ENCODE results near the gene POU2F3. TPM values are rescaled to one million over a fixed set of nuclear protein-coding genes. Genes with fewer than 3 reads are reported as not detected.
"Not testable (repeated sequence)": the region's sequence is repeated elsewhere in the genome, so short reads cannot be mapped to it uniquely, and the experiment has no call there.

The POU2F3 gene
- total RNA-seq, 2 experiments from 2014 or later = not detected

- intact Hi-C loops (cut with micrococcal nuclease); CTCF ChIA-PET; POLR2A ChIA-PET; H3K27ac Mint-ChIP-seq; DNase-seq; H3K36me3 Mint-ChIP-seq; H3K4me3 Mint-ChIP-seq; H3K9me3 Mint-ChIP-seq: not testable (repeated sequence)
- H3K27me3 Mint-ChIP-seq = peaks cover 64% of the 10 kb centered on the region
- peaks cover 14% of the 10 kb centered on the region for H3K4me1 Mint-ChIP-seq (ENCODE audit: low read depth)
Measured at GRCh38 chr11:120253377-120253776, 13.4 kb downstream of the POU2F3 start.

GRCh38 chr11:120254788-120255518 lies 15.0 kb downstream of the POU2F3 start:
- H3K4me1 Mint-ChIP-seq (ENCODE audit: low read depth) = peaks cover 3% of the 10 kb centered on the region
- no peaks in the 10 kb centered on the region for H3K9me3 Mint-ChIP-seq
- POLR2A ChIA-PET = no interaction called here
- DNase-seq = no peak
- no peak overlapping the region for H3K4me3 Mint-ChIP-seq
- CTCF ChIA-PET = interaction anchor here (0.7 kb wide), 1 partner anchor 11 kb away, joined by 3 read pairs; no protein-coding TSS in a partner anchor
- H3K36me3 Mint-ChIP-seq = no peaks in the 10 kb centered on the region
- H3K27me3 Mint-ChIP-seq = peaks cover 60% of the 10 kb centered on the region
- intact Hi-C loops (cut with micrococcal nuclease) = no loop called here
- no peak overlapping the region for H3K27ac Mint-ChIP-seq

- Mint-ChIP-seq H3K9me3 (no peaks in the 10 kb centered on the region), H3K36me3 (no peaks in the 10 kb centered on the region), H3K27ac (no peak overlapping the region), H3K4me1 (ENCODE audit: low read depth) (peaks cover 3% of the 10 kb centered on the region), H3K4me3 (no peak overlapping the region), H3K27me3 (peaks cover 55% of the 10 kb centered on the region)
- ChIA-PET POLR2A (no interaction called here), CTCF (no interaction called here)
- no peak for DNase-seq
- intact Hi-C loops (cut with micrococcal nuclease) = no loop called here
Measured at GRCh38 chr11:120255519-120255866, 15.6 kb downstream of the POU2F3 start.

- DNase-seq = no peak
- ChIA-PET CTCF (no interaction called here), POLR2A (no interaction called here)
- Mint-ChIP-seq H3K4me3 (no peak overlapping the region), H3K27me3 (peaks cover 54% of the 10 kb centered on the region), H3K27ac (no peak overlapping the region), H3K4me1 (ENCODE audit: low read depth) (peaks cover 3% of the 10 kb centered on the region), H3K9me3 (no peaks in the 10 kb centered on the region), H3K36me3 (no peaks in the 10 kb centered on the region)
- intact Hi-C loops (cut with micrococcal nuclease) = no loop called here
Measured at GRCh38 chr11:120256178-120256577, 16.2 kb downstream of the POU2F3 start.

GRCh38 chr11:120256779-120257178 lies 16.8 kb downstream of the POU2F3 start:
- CTCF ChIA-PET = interaction anchor here (1.7 kb wide), 1 partner anchor 13 kb away, joined by 7 read pairs; no protein-coding TSS in a partner anchor
- no peaks in the 10 kb centered on the region for H3K36me3 Mint-ChIP-seq
- no peak overlapping the region for H3K4me3 Mint-ChIP-seq
- peaks cover 54% of the 10 kb centered on the region for H3K27me3 Mint-ChIP-seq
- DNase-seq = no peak
- peaks cover 3% of the 10 kb centered on the region for H3K4me1 Mint-ChIP-seq (ENCODE audit: low read depth)
- POLR2A ChIA-PET = no interaction called here
- no peak overlapping the region for H3K27ac Mint-ChIP-seq
- intact Hi-C loops (cut with micrococcal nuclease) = no loop called here
- no peaks in the 10 kb centered on the region for H3K9me3 Mint-ChIP-seq

- H3K9me3 Mint-ChIP-seq = no peaks in the 10 kb centered on the region
- no peak for DNase-seq
- POLR2A ChIA-PET = no interaction called here
- no peak overlapping the region for H3K4me3 Mint-ChIP-seq
- no peaks in the 10 kb centered on the region for H3K36me3 Mint-ChIP-seq
- intact Hi-C loops (cut with micrococcal nuclease) = no loop called here
- H3K27ac Mint-ChIP-seq = no peak overlapping the region
- CTCF ChIA-PET = interaction anchor here (1.7 kb wide), 1 partner anchor 13 kb away, joined by 7 read pairs; no protein-coding TSS in a partner anchor
- peaks cover 3% of the 10 kb centered on the region for H3K4me1 Mint-ChIP-seq (ENCODE audit: low read depth)
- H3K27me3 Mint-ChIP-seq = peaks cover 52% of the 10 kb centered on the region
Measured at GRCh38 chr11:120257346-120257745, 17.4 kb downstream of the POU2F3 start.

- POLR2A ChIA-PET = no interaction called here
- Mint-ChIP-seq H3K27ac (no peak overlapping the region), H3K4me1 (ENCODE audit: low read depth) (peaks cover 3% of the 10 kb centered on the region), H3K27me3 (peaks cover 47% of the 10 kb centered on the region), H3K36me3 (no peaks in the 10 kb centered on the region), H3K9me3 (no peaks in the 10 kb centered on the region), H3K4me3 (no peak overlapping the region)
- intact Hi-C loops (cut with micrococcal nuclease) = no loop called here
- no peak for DNase-seq
- CTCF ChIA-PET = interaction anchor here (1.7 kb wide), 1 partner anchor 14 kb away, joined by 7 read pairs; no protein-coding TSS in a partner anchor
Measured at GRCh38 chr11:120258661-120259060, 18.7 kb downstream of the POU2F3 start.

GRCh38 chr11:120259241-120259640 lies 19.3 kb downstream of the POU2F3 start:
- H3K36me3 Mint-ChIP-seq = no peaks in the 10 kb centered on the region
- H3K27ac Mint-ChIP-seq = no peak overlapping the region
- intact Hi-C loops (cut with micrococcal nuclease) = no loop called here
- DNase-seq = no peak
- ChIA-PET CTCF (no interaction called here), POLR2A (no interaction called here)
- no peaks in the 10 kb centered on the region for H3K9me3 Mint-ChIP-seq
- H3K4me1 Mint-ChIP-seq (ENCODE audit: low read depth) = peaks cover 3% of the 10 kb centered on the region
- H3K4me3 Mint-ChIP-seq = no peak overlapping the region
- H3K27me3 Mint-ChIP-seq = peaks cover 43% of the 10 kb centered on the region

GRCh38 chr11:120259988-120260565 lies 20.1 kb downstream of the POU2F3 start:
- peaks cover 38% of the 10 kb centered on the region for H3K27me3 Mint-ChIP-seq
- ChIA-PET POLR2A (no interaction called here), CTCF (interaction anchor here (0.8 kb wide), 1 partner anchor 26 kb away, joined by 3 read pairs; no protein-coding TSS in a partner anchor)
- H3K4me1 Mint-ChIP-seq (ENCODE audit: low read depth) = peaks cover 3% of the 10 kb centered on the region
- H3K36me3 Mint-ChIP-seq = no peaks in the 10 kb centered on the region
- DNase-seq = no peak
- intact Hi-C loops (cut with micrococcal nuclease) = no loop called here
- no peak overlapping the region for H3K4me3 Mint-ChIP-seq
- no peak overlapping the region for H3K27ac Mint-ChIP-seq
- no peaks in the 10 kb centered on the region for H3K9me3 Mint-ChIP-seq

GRCh38 chr11:120260616-120261015 lies 20.7 kb downstream of the POU2F3 start:
- no peak overlapping the region for H3K27ac Mint-ChIP-seq
- no peaks in the 10 kb centered on the region for H3K36me3 Mint-ChIP-seq
- H3K4me3 Mint-ChIP-seq = no peak overlapping the region
- intact Hi-C loops (cut with micrococcal nuclease) = no loop called here
- H3K4me1 Mint-ChIP-seq (ENCODE audit: low read depth) = no peaks in the 10 kb centered on the region
- ChIA-PET POLR2A (no interaction called here), CTCF (interaction anchor here (0.8 kb wide), 1 partner anchor 27 kb away, joined by 3 read pairs; no protein-coding TSS in a partner anchor)
- peaks cover 34% of the 10 kb centered on the region for H3K27me3 Mint-ChIP-seq
- H3K9me3 Mint-ChIP-seq = no peaks in the 10 kb centered on the region
- DNase-seq = no peak

GRCh38 chr11:120261321-120261720 lies 21.4 kb downstream of the POU2F3 start:
- ChIA-PET CTCF (no interaction called here), POLR2A (no interaction called here)
- DNase-seq = no peak
- intact Hi-C loops (cut with micrococcal nuclease) = no loop called here
- Mint-ChIP-seq H3K27me3 (peaks cover 34% of the 10 kb centered on the region), H3K27ac (no peak overlapping the region), H3K4me1 (ENCODE audit: low read depth) (no peaks in the 10 kb centered on the region), H3K9me3 (no peaks in the 10 kb centered on the region), H3K36me3 (no peaks in the 10 kb centered on the region), H3K4me3 (no peak overlapping the region)

GRCh38 chr11:120261931-120262330 lies 22.0 kb downstream of the POU2F3 start:
- H3K36me3 Mint-ChIP-seq = no peaks in the 10 kb centered on the region
- no peak overlapping the region for H3K4me3 Mint-ChIP-seq
- no peaks in the 10 kb centered on the region for H3K9me3 Mint-ChIP-seq
- H3K27me3 Mint-ChIP-seq = peaks cover 36% of the 10 kb centered on the region
- DNase-seq = no peak
- no peak overlapping the region for H3K27ac Mint-ChIP-seq
- no peaks in the 10 kb centered on the region for H3K4me1 Mint-ChIP-seq (ENCODE audit: low read depth)
- ChIA-PET POLR2A (no interaction called here), CTCF (no interaction called here)
- intact Hi-C loops (cut with micrococcal nuclease) = no loop called here

- intact Hi-C loops (cut with micrococcal nuclease) = no loop called here
- ChIA-PET CTCF (no interaction called here), POLR2A (no interaction called here)
- Mint-ChIP-seq H3K9me3 (no peaks in the 10 kb centered on the region), H3K27ac (no peak overlapping the region), H3K4me3 (no peak overlapping the region), H3K27me3 (peaks cover 27% of the 10 kb centered on the region), H3K36me3 (no peaks in the 10 kb centered on the region), H3K4me1 (ENCODE audit: low read depth) (no peaks in the 10 kb centered on the region)
- no peak for DNase-seq
Measured at GRCh38 chr11:120267319-120267718, 27.4 kb downstream of the POU2F3 start.
